AG04450 (cell line): ENCODE measurements around the gene EFCAB6. TPM values are rescaled to one million over a fixed set of nuclear protein-coding genes. Genes with fewer than 3 reads are reported as not detected.

ENCODE experiments used
- CTCF ChIA-PET: fragments of 300-600, 350-600 bp; formaldehyde crosslinking; extraction: SDS; loops from one replicate; lab custom pipeline; 2022; ENCODE audit warnings: antibody characterized with exemption, inconsistent platforms; lab: Charles Lee
- POLR2A ChIA-PET: fragments of 350-600 bp; formaldehyde crosslinking; extraction: SDS; loops from one replicate; lab custom pipeline; 2021; ENCODE audit warnings: antibody characterized with exemption, inconsistent platforms; lab: Yijun Ruan, JAX
- DNase-seq: peaks from one replicate; pipeline ENCODE4 v3.0.0-alpha.2; 2011; ENCODE audit warnings: low read depth, low spot score
- H3K27ac ChIP-seq: one replicate; pipeline ENCODE4 v1.5.1; 2012; ENCODE audit warnings: low read depth, low read length, control low read depth
- H3K27me3 ChIP-seq: one replicate; pipeline ENCODE4 v1.6.0; 2012; ENCODE audit warnings: low read length; ENCODE audit not compliant: control insufficient read depth, insufficient read depth
- H3K4me3 ChIP-seq: 2 replicates; pipeline ENCODE4 v1.5.1; 2011; ENCODE audit warnings: mild to moderate bottlenecking, low read depth, low read length, control low read depth
- H3K9me3 ChIP-seq: 2 replicates; pipeline ENCODE4 v1.5.1; 2012; ENCODE audit warnings: low read length; ENCODE audit not compliant: control insufficient read depth, insufficient read depth
- CTCF ChIP-seq: IDR thresholded peaks from 2 replicates; pipeline ENCODE4 v1.5.1; 2011; ENCODE audit warnings: low read depth, low read length, control low read depth, inconsistent platforms
- polyA plus RNA-seq: library from polyadenylated mRNA; depleted of rRNA; stranded (reverse); fragments of >200 nt; gene quantifications from 2 replicates; pipeline ENCODE4 v1.2.3, GENCODE V29; 2011

The EFCAB6 gene
- polyA plus RNA-seq, 1 experiment: 1.4 TPM

DNA sequence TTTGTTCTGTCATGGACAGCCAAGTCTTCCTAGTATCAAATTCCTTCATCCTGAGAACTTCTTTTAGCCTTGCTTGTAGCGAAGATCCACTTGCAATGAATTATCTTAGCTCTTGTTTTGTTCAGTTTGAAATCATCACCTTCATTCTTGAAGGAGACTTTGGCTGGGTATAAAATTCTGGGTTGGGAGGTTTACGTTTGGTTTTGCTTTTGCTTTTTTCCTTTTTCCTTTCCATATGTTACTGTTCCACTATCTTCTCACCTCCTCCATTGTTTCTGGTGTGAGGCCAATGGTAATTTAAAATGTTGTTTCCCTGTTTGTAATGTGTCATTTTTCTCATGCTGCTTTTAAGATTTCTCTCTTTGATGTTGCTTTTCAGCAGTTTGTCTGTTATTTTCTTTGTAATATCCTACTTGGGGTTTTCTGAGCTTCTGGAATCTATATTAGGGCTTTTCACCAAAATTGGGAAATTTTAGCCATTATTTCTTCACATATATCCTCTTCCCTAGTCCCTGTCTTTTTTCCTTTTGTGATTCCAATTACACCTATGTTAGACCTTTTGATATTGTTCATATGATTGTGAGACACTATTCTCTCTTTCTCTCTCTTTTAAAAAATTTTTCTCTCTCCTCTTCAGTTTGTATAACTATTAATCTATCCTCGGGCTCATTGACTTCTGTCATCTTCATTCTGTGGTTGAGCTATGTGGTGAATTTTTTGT is 172.7 kb downstream of the EFCAB6 start:
- TF ChIP-seq CTCF: no peak
- no peak for DNase-seq
- ChIA-PET POLR2A (no interaction called here), CTCF (interaction anchor here (0.6 kb wide), 1 partner anchor 31 kb away, joined by 3 read pairs; no protein-coding TSS in a partner anchor)
- Histone ChIP-seq H3K27me3 (no peaks in the 10 kb centered on the region), H3K9me3 (peaks cover 16% of the 10 kb centered on the region), H3K27ac (no peak overlapping the region), H3K4me3 (no peak overlapping the region)

DNA sequence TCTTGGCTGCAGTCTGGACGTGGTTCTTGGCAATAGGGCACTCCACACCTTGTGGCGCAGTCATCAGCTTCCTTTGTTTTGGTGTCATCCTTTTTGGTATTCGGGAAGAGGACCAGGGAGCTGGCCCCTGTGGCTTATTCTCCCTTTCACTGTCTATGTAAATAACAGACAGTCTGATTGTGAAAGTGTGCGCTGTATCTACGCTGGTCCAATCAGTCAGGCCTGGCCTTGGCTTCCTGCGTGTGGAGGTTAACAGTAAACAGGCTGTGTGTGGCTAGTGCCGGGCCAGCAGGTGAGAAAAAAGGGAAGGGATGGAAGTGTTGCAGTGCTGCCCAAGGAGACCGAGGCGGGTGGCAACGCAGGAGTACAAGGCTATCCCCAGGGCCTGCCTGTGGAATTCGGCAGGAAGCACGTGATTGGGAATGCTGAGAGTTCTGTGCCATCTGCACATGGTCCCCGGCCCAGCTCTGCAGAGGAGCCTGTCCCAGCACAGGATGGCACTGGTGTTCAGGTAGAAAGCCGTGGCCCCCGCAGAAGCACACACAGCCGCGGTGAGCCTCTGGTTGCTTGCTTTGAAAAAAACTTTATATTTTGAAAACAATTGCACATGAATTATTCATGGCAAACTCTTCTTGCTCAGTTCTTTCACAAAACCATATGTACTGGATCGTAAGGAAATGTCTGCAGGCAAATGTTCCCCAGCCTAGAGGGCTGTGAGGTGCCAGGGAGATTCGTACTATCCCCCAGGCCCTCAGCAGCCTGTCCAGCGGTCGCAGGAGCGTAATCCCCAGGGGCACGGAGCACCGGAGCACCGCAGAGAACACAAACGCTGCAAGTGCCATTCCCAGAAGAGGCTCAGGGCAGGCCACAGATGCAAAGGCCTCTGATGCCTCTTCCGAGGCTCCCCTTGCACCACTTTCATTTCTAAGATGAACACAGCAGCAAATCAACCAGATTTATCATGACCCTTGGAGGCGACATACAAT is 174.5 kb downstream of the EFCAB6 start:
- TF ChIP-seq CTCF: no peak
- ChIA-PET POLR2A (no interaction called here), CTCF (no interaction called here)
- H3K4me3 ChIP-seq: no peak overlapping the region
- DNase-seq: no peak
- H3K27me3 ChIP-seq: no peaks in the 10 kb centered on the region
- H3K9me3 ChIP-seq: peaks cover 22% of the 10 kb centered on the region
- no peak overlapping the region for H3K27ac ChIP-seq

- no peak for TF ChIP-seq CTCF
- no peak overlapping the region for H3K27ac ChIP-seq
- H3K27me3 ChIP-seq: no peaks in the 10 kb centered on the region
- H3K9me3 ChIP-seq: peaks cover 22% of the 10 kb centered on the region
- POLR2A ChIA-PET: no interaction called here
- DNase-seq: no peak
- H3K4me3 ChIP-seq: no peak overlapping the region
- CTCF ChIA-PET: no interaction called here
Observed at GRCh38 chr22:43636086-43636485, 176.0 kb downstream of the EFCAB6 start.

- CTCF ChIA-PET: no interaction called here
- no peaks in the 10 kb centered on the region for H3K27me3 ChIP-seq
- no peak for DNase-seq
Observed at GRCh38 chr22:43635101-43635500, 177.0 kb downstream of the EFCAB6 start.

More at GRCh38 chr22:43635101-43635500, 177.0 kb downstream of the EFCAB6 start:
- Histone ChIP-seq H3K27ac (no peak overlapping the region), H3K9me3 (peaks cover 25% of the 10 kb centered on the region), H3K4me3 (no peak overlapping the region)
- TF ChIP-seq CTCF: no peak
- POLR2A ChIA-PET: no interaction called here
